K562 (cell line): Measurements from ENCODE around the gene EGR2. TPM values are rescaled to one million over a fixed set of nuclear protein-coding genes. Genes with fewer than 3 reads are reported as not detected.
A peak's percentile ranks its signal among the peaks of the same experiment; 100 is the strongest.

Experiments
- ATAC-seq: fragments of 200-7000 bp; cut with Tn5 transposase; 3 replicates; pipeline ENCODE4 v1.9.1; 2020; ENCODE audit warnings: moderate library complexity
- BruUV-seq: library from RNA; stranded (reverse); fragments of 400-500 nt; replicated peaks from 2 replicates; lab custom pipeline; 2021; lab: Mats Ljungman, UMichigan
- CTCF ChIA-PET: fragments of 300-600 bp; formaldehyde crosslinking; extraction: SDS; loops from one replicate; lab custom pipeline; 2021; ENCODE audit warnings: low intra/inter-chr PET ratio; lab: Yijun Ruan, JAX
- POLR2A ChIA-PET: fragments of 300-600, 350-650 bp; sonication (Branson Sonifier 250); formaldehyde crosslinking; extraction: SDS; loops from one replicate; lab custom pipeline; 2021; ENCODE audit warnings: antibody characterized with exemption, inconsistent platforms; lab: Yijun Ruan, JAX
- DNase-seq, 4 experiments: peaks; one replicate each; pipeline versions ENCODE4 v3.0.0 to v3.0.0-alpha.2; 2011 to 2018; ENCODE audit warnings: low spot score in 3 of 4, mixed read lengths in 3 of 4; ENCODE audit errors: extremely low read depth in 1 of 4
- FAIRE-seq: peaks from 2 replicates; lab custom pipeline; 2011; peaks lifted over from hg19 to GRCh38; lab: Jason Lieb, UNC
- H2AFZ ChIP-seq: 2 replicates; pipeline ENCODE4 v1.6.0; 2011; ENCODE audit warnings: low read depth, low read length, control low read depth, inconsistent platforms
- H3K27ac ChIP-seq: fragments of 200-600 bp; 3 replicates; pipeline ENCODE4 v1.8.0; 2011; ENCODE audit warnings: low read depth, mild to moderate bottlenecking, control low read depth, inconsistent platforms, low read length, moderate library complexity, mixed read lengths; ENCODE audit errors: extremely low read depth
- H3K27me3 ChIP-seq, 2 experiments: fragments of 300-600 bp in 1 of 2; 2 replicates in 1 of 2; 3 replicates in 1 of 2; pipeline versions ENCODE4 v1.6.0 to v1.8.0; 2011; ENCODE audit warnings: inconsistent platforms in 2 of 2, low read length in 2 of 2, mild to moderate bottlenecking in 1 of 2, mixed read lengths in 1 of 2, moderate library complexity in 1 of 2; ENCODE audit not compliant: control insufficient read depth in 2 of 2, insufficient read depth in 2 of 2
- H3K36me3 ChIP-seq: fragments of 300-600 bp; 3 replicates; pipeline ENCODE4 v1.8.0; 2011; ENCODE audit warnings: mild to moderate bottlenecking, low read length, inconsistent platforms; ENCODE audit not compliant: control insufficient read depth, insufficient read depth
- H3K4me1 ChIP-seq, 2 experiments: fragments of 200-600 bp in 1 of 2; replicated peaks in 1 of 2; 2 replicates in 1 of 2; 3 replicates in 1 of 2; pipeline versions ENCODE4 v1.5.1 to v1.8.0; 2011; ENCODE audit warnings: inconsistent platforms in 2 of 2, low read length in 2 of 2, mild to moderate bottlenecking in 1 of 2, mixed read lengths in 1 of 2, moderate library complexity in 1 of 2; ENCODE audit not compliant: control insufficient read depth in 2 of 2, insufficient read depth in 2 of 2
- H3K4me2 ChIP-seq: 2 replicates; pipeline ENCODE4 v1.6.1; 2011; ENCODE audit warnings: low read length, control low read depth, inconsistent platforms, mixed read lengths; ENCODE audit not compliant: insufficient read depth
- H3K4me3 ChIP-seq: fragments of 200-600 bp; sonication (generic), shearing (Covaris generic); 2 replicates; pipeline ENCODE4 v1.5.1; 2016; ENCODE audit warnings: control low read depth, inconsistent platforms
- H3K79me2 ChIP-seq: fragments of 200-600 bp; 3 replicates; pipeline ENCODE4 v1.8.0; 2011; ENCODE audit warnings: low read length, inconsistent platforms; ENCODE audit not compliant: control insufficient read depth, insufficient read depth
- H3K9ac ChIP-seq, 2 experiments: 2 replicates each; pipeline versions ENCODE4 v1.6.0 to v1.6.1; 2011; ENCODE audit warnings: low read depth in 2 of 2, low read length in 2 of 2, control low read depth in 1 of 2, inconsistent platforms in 1 of 2, mild to moderate bottlenecking in 1 of 2, mixed read lengths in 1 of 2; ENCODE audit not compliant: insufficient read depth in 1 of 2
- H3K9me1 ChIP-seq: one replicate; pipeline ENCODE4 v1.6.0; 2011; ENCODE audit warnings: inconsistent platforms, mild to moderate bottlenecking, low read length, moderate library complexity; ENCODE audit not compliant: control insufficient read depth, insufficient read depth
- H3K9me3 ChIP-seq: replicated peaks from 2 replicates; pipeline ENCODE4 v1.5.1; 2011; ENCODE audit warnings: low read depth, low read length, inconsistent platforms; ENCODE audit not compliant: control insufficient read depth, insufficient read depth
- H4K20me1 ChIP-seq: replicated peaks from 2 replicates; pipeline ENCODE4 v1.6.1; 2011; ENCODE audit warnings: low read length, inconsistent platforms, mixed read lengths; ENCODE audit not compliant: control insufficient read depth, insufficient read depth
- CBFA2T3 ChIP-seq: fragments of 450-650 bp; IDR thresholded peaks from 2 replicates; pipeline ENCODE4 v1.6.1; 2017
- HNRNPH1 ChIP-seq: fragments of 200-400 bp; formaldehyde crosslinking; optimal IDR thresholded peaks from 2 replicates; pipeline ENCODE3; 2017; ENCODE audit warnings: low read depth, mild to moderate bottlenecking, low read length, moderate library complexity
- HNRNPUL1 ChIP-seq: fragments of 200-400 bp; formaldehyde crosslinking; IDR thresholded peaks from 2 replicates; pipeline ENCODE4 v1.6.1; 2017; ENCODE audit warnings: low read length
- KLF13 ChIP-seq: fragments of 450-650 bp; IDR thresholded peaks from 2 replicates; pipeline ENCODE4 v1.6.1; 2016; ENCODE audit warnings: missing genetic modification characterization, low read depth, mild to moderate bottlenecking, missing compliant biosample characterization, moderate library complexity, borderline replicate concordance
- NCOA1 ChIP-seq: fragments of 450-650 bp; IDR thresholded peaks from 2 replicates; pipeline ENCODE4 v1.6.1; 2016; ENCODE audit warnings: low read depth
- NFIC ChIP-seq: fragments of 450-650 bp; IDR thresholded peaks from 2 replicates; pipeline ENCODE4 v1.6.1; 2017; ENCODE audit warnings: mild to moderate bottlenecking, inconsistent platforms
- NFIX ChIP-seq: fragments of 250-450 bp; sonication (Bioruptor Pico); IDR thresholded peaks from 2 replicates; pipeline ENCODE4 v1.4.0; 2020; ENCODE audit warnings: low read depth, mild to moderate bottlenecking, moderate library complexity
- NR2C1 ChIP-seq, 2 experiments: fragments of 450-650 bp; IDR thresholded peaks; 2 replicates each; pipeline ENCODE4 v1.6.1; 2017; ENCODE audit warnings: mild to moderate bottlenecking in 2 of 2, antibody characterized with exemption in 1 of 2, inconsistent platforms in 1 of 2, missing compliant biosample characterization in 1 of 2, missing genetic modification characterization in 1 of 2
- STAG1 ChIP-seq: sonication (generic); formaldehyde crosslinking; IDR thresholded peaks from 2 replicates; pipeline ENCODE4 v1.5.0; 2020; ENCODE audit warnings: missing genetic modification reagents, borderline replicate concordance
- TEAD2 ChIP-seq: fragments of 450-650 bp; IDR thresholded peaks from 2 replicates; pipeline ENCODE4 v1.6.1; 2016; ENCODE audit warnings: missing genetic modification characterization, control low read depth, missing compliant biosample characterization
- ZFX ChIP-seq: sonication (generic); formaldehyde crosslinking; IDR thresholded peaks from 2 replicates; pipeline ENCODE4 v1.8.0; 2022; ENCODE audit warnings: mild to moderate bottlenecking, missing genetic modification reagents, moderate library complexity
- ZNF23 ChIP-seq: fragments of 250-450 bp; sonication (Bioruptor Pico); IDR thresholded peaks from 2 replicates; pipeline ENCODE4 v1.4.0; 2020; ENCODE audit warnings: mild to moderate bottlenecking
- WGBS: fragments of 100-300 bp; shearing (Covaris generic); methylation state at CpG from one replicate; pipeline ENCODE4 v1.1.6; 2016; ENCODE audit warnings: low coverage, mixed read lengths; ENCODE audit not compliant: insufficient coverage; ENCODE audit errors: missing lambda C conversion rate; 5-methylcytosine and 5-hydroxymethylcytosine counted together
- in situ Hi-C: fragments of 300-500 bp; cut with MboI; formaldehyde crosslinking; loops from 4 replicates; pipeline ENCODE4 v1.15.0; 2018; ENCODE audit warnings: inconsistent platforms, mixed read lengths
- intact Hi-C: fragments of 100-400 bp; cut with micrococcal nuclease; formaldehyde crosslinking; loops from 2 replicates; pipeline ENCODE4 v1.14.2; 2022
- polyA plus RNA-seq, 8 experiments: library from polyadenylated mRNA; depleted of rRNA in 4 of 8; stranded (reverse) in 5 of 8; unstranded in 3 of 8; fragments of >200 nt; fragmentation: Nextera tagmentation in 2 of 8; fragmentation: Illumina TruSeq in 1 of 8; extraction: Ambion mirVana in 2 of 8; extraction: Trizol in 1 of 8; gene quantifications; 2 replicates each; pipeline versions ENCODE4 v1.2.1 to v1.2.3, GENCODE V29; 2011 to 2014; ENCODE audit warnings: inconsistent platforms in 1 of 8, missing spikeins in 1 of 8
- total RNA-seq, 7 experiments: library from RNA; depleted of rRNA in 6 of 7; stranded (reverse); fragments of >200 nt in 6 of 7; fragmentation: Illumina TruSeq in 2 of 7; extraction: Trizol in 2 of 7; gene quantifications; 2 replicates each; pipeline versions ENCODE4 v1.2.1 to v1.2.3, GENCODE V29; 2011 to 2021; ENCODE audit warnings: low replicate concordance in 1 of 7
- TF ChIP-seq, protein P1 (sequence below), 2 experiments: fragments of 450-650 bp; IDR thresholded peaks; 2 replicates each; pipeline ENCODE4 v1.6.1; 2016; ENCODE audit warnings: mild to moderate bottlenecking in 2 of 2, borderline replicate concordance in 1 of 2, low read depth in 1 of 2, moderate library complexity in 1 of 2

Gene EGR2
- total and polyA plus RNA-seq, 9 of the 15 experiments (the other 6 are each of a cell fraction or from before 2014, with no cell fraction given): 0.08 to 0.18 (median 0.12) TPM; not detected in 4

- 0 out of 2 replicates have a peak overlapping the region, but pooled peaks have one; percentile 4 for H3K4me2 ChIP-seq
- ATAC-seq: no peak
- intact Hi-C loops: loop anchor here (2.0 to 5.0 kb wide), 4 partner anchors 207 to 382 kb away; no protein-coding TSS in a partner anchor
- 12% methylated on average over 19 of the region's 19 CpGs for WGBS
- TF ChIP-seq, protein P1, sequence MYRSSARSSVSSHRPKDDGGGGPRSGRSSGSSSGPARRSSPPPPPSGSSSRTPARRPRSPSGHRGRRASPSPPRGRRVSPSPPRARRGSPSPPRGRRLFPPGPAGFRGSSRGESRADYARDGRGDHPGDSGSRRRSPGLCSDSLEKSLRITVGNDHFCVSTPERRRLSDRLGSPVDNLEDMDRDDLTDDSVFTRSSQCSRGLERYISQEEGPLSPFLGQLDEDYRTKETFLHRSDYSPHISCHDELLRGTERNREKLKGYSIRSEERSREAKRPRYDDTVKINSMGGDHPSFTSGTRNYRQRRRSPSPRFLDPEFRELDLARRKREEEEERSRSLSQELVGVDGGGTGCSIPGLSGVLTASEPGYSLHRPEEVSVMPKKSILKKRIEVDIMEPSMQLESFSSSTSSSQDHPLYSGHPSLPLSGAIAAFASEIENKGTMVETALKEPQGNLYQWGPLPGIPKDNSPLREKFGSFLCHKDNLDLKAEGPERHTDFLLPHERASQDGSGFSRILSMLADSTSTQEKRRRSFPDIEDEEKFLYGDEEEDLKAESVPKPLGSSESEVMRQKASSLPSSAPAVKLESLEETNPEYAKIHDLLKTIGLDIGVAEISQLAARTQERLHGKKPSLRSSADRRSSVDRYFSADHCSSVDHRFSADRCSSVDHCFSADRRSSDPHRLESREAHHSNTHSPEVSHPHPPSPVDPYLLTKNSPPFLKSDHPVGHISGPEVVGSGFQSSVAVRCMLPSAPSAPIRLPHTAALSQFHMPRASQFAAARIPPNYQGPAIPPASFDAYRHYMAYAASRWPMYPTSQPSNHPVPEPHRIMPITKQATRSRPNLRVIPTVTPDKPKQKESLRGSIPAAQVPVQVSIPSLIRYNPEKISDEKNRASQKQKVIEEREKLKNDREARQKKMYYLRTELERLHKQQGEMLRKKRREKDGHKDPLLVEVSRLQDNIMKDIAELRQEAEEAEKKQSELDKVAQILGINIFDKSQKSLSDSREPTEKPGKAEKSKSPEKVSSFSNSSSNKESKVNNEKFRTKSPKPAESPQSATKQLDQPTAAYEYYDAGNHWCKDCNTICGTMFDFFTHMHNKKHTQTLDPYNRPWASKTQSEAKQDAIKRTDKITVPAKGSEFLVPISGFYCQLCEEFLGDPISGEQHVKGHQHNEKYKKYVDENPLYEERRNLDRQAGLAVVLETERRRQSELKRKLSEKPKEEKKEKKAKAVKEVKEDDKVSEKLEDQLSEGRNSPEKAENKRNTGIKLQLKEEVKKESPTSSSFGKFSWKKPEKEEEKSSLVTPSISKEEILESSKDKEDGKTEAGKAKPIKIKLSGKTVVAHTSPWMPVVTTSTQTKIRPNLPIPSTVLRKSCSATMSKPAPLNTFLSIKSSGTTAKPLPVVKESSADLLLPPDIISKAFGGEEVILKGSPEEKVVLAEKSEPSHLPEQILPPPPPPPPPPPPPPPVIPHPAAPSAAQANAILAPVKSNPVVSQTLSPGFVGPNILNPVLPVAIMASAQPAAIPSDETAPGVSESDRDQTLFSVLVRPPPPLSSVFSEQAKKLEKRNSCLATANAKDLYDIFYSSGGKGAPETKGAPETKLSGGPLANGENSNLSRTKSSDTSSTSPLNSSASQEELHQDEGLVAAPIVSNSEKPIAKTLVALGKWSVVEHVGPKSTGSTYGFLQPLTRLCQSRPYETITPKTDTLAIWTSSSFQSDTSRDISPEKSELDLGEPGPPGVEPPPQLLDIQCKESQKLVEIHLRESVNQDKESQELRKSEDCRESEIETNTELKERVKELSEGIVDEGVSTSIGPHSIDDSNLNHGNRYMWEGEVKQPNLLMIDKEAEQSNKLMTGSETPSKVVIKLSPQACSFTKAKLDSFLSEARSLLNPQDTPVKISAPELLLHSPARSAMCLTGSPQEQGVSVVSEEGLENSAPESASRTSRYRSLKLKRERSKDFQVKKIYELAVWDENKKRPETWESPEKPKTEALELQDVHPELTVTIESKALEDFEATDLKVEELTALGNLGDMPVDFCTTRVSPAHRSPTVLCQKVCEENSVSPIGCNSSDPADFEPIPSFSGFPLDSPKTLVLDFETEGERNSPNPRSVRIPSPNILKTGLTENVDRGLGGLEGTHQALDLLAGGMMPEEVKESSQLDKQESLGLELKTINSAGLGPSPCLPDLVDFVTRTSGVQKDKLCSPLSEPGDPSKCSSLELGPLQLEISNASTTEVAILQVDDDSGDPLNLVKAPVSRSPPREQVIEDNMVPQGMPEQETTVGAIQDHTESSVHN (IDR thresholded peaks at IDR 0.05; ENCODE audit: borderline replicate concordance in 1 of 2, low read depth in 1 of 2): no peak
- TF ChIP-seq ZFX (CRISPR knock-in tag) (no peak), CBFA2T3 (peak; percentile 28; the same call in 1 of the 2 replicates), NFIX (peak; percentile 16; the same call in 1 of the 2 replicates), NR2C1 (IDR thresholded peaks at IDR 0.05) (no peak), NR2C1 (tag; IDR thresholded peaks at IDR 0.05) (no peak), NCOA1 (no peak), STAG1 (CRISPR knock-in tag) (0 out of 2 replicates have a peak, but pooled peaks have one; percentile 15), ZNF23 (CRISPR knock-in tag) (no peak), HNRNPUL1 (no peak), NFIC (peak; percentile 91), HNRNPH1 (no peak), TEAD2 (tag) (no peak), KLF13 (tag) (no peak)
- BruUV-seq: no TSS peak
- H3K4me3 ChIP-seq: no peak overlapping the region
- H3K9me1 ChIP-seq: no peaks in the 10 kb centered on the region
- in situ Hi-C loops: no loop called here
- H3K9ac ChIP-seq: no peak overlapping the region
- H2AFZ ChIP-seq: no peak overlapping the region
- ChIA-PET CTCF (interaction anchor here (1.5 kb wide), 1 partner anchor 226 kb away, joined by 3 read pairs; no protein-coding TSS in a partner anchor), POLR2A (interaction anchor here (0.8 to 1.1 kb wide), 2 partner anchors 8 to 12 kb away, joined by 3 to 4 read pairs; no protein-coding TSS in a partner anchor)
- H3K36me3 ChIP-seq: no peaks in the 10 kb centered on the region
- peaks cover 7 to 43% of the 10 kb centered on the region in 2 experiments; a peak in 3 of 5 replicates for H3K4me1 ChIP-seq
- peaks cover 9 to 34% of the 10 kb centered on the region in 2 experiments; a peak in 4 of 5 replicates for H3K27me3 ChIP-seq
- H4K20me1 ChIP-seq: no peaks in the 10 kb centered on the region
- peak in 1 of 4 experiments; percentile 13 for DNase-seq
- no peak overlapping the region for H3K27ac ChIP-seq
- H3K9me3 ChIP-seq: no peaks in the 10 kb centered on the region
- FAIRE-seq: no peak
- no peaks in the 10 kb centered on the region for H3K79me2 ChIP-seq
Observed at GRCh38 chr10:62819141-62819920, 3.2 kb upstream of the EGR2 start.
